COLO668 (cell line): ENCODE measurements around the gene PCMT1.
"Not testable (repeated sequence)": the region's sequence is repeated elsewhere in the genome, so short reads cannot be mapped to it uniquely, and the experiment has no call there.

Experiments
- DNase-seq: peaks from one replicate; lab custom pipeline; 2025; ENCODE audit not compliant: unreplicated experiment; lab: John Stamatoyannopoulos, UW

Gene PCMT1

GRCh38 chr6:149749082-149749593, 403 bp upstream of the PCMT1 start:
- not testable (repeated sequence) for DNase-seq

GRCh38 chr6:149750136-149750609, 632 bp downstream of the PCMT1 start:
- DNase-seq: peak; percentile 43

GRCh38 chr6:149751239-149751638, 1.7 kb downstream of the PCMT1 start:
- no peak for DNase-seq

- DNase-seq: not testable (repeated sequence)
Measured at GRCh38 chr6:149751920-149752319, 2.4 kb downstream of the PCMT1 start.

GRCh38 chr6:149752600-149753373, 3.2 kb downstream of the PCMT1 start:
- DNase-seq: no peak

- not testable (repeated sequence) for DNase-seq
Measured at GRCh38 chr6:149753374-149753637, 3.8 kb downstream of the PCMT1 start.

GRCh38 chr6:149754548-149754947, 5.0 kb downstream of the PCMT1 start:
- DNase-seq: no peak

GRCh38 chr6:149755300-149756260, 6.0 kb downstream of the PCMT1 start:
- no peak for DNase-seq

GRCh38 chr6:149756261-149756636, 6.7 kb downstream of the PCMT1 start:
- DNase-seq: no peak

GRCh38 chr6:149761438-149761837, 11.9 kb downstream of the PCMT1 start:
- DNase-seq: no peak

- no peak for DNase-seq
Measured at GRCh38 chr6:149763866-149764265, 14.3 kb downstream of the PCMT1 start.

GRCh38 chr6:149766156-149766769, 16.7 kb downstream of the PCMT1 start:
- no peak for DNase-seq

- no peak for DNase-seq
Measured at GRCh38 chr6:149769676-149770075, 20.1 kb downstream of the PCMT1 start.

GRCh38 chr6:149771185-149771584, 21.6 kb downstream of the PCMT1 start:
- no peak for DNase-seq

- DNase-seq: no peak
Measured at GRCh38 chr6:149771925-149772324, 22.4 kb downstream of the PCMT1 start.

- no peak for DNase-seq
Measured at GRCh38 chr6:149777624-149778023, 28.1 kb downstream of the PCMT1 start.

GRCh38 chr6:149779644-149779963, 30.1 kb downstream of the PCMT1 start:
- no peak for DNase-seq

GRCh38 chr6:149781715-149782114, 32.2 kb downstream of the PCMT1 start:
- no peak for DNase-seq

GRCh38 chr6:149782337-149782736, 32.8 kb downstream of the PCMT1 start:
- no peak for DNase-seq

- no peak for DNase-seq
Measured at GRCh38 chr6:149783551-149783950, 34.0 kb downstream of the PCMT1 start.

GRCh38 chr6:149806127-149806526, 56.6 kb downstream of the PCMT1 start:
- no peak for DNase-seq

GRCh38 chr6:149809798-149810197, 60.3 kb downstream of the PCMT1 start:
- no peak for DNase-seq
